GM12801 (cell line): ENCODE data around the gene PARP11.

ENCODE experiments used
- CTCF ChIP-seq: IDR thresholded peaks from one replicate; pipeline ENCODE4 v1.5.1; 2011; ENCODE audit warnings: control low read depth; ENCODE audit not compliant: insufficient read length; ENCODE audit errors: extremely low read depth

The PARP11 gene

GRCh38 chr12:3777206-3777809 lies 95.9 kb downstream of the PARP11 start:
- TF ChIP-seq CTCF = no peak

- no peak for TF ChIP-seq CTCF
These were observed 97.7 kb downstream of the PARP11 start for GRCh38 chr12:3775385-3776035.

GRCh38 chr12:3772380-3772779 lies 100.8 kb downstream of the PARP11 start:
- no peak for TF ChIP-seq CTCF

- no peak for TF ChIP-seq CTCF
These were observed 101.3 kb downstream of the PARP11 start for GRCh38 chr12:3771853-3772252.

- no peak for TF ChIP-seq CTCF
These were observed 102.3 kb downstream of the PARP11 start for GRCh38 chr12:3770891-3771290.

- no peak for TF ChIP-seq CTCF
These were observed 104.2 kb downstream of the PARP11 start for GRCh38 chr12:3768911-3769447.

GRCh38 chr12:3761116-3761735 lies 112.0 kb downstream of the PARP11 start:
- TF ChIP-seq CTCF = no peak
